Hepatocyte (in vitro differentiated cells): Measurements from ENCODE around the gene UTRN. TPM values are rescaled to one million over a fixed set of nuclear protein-coding genes. Genes with fewer than 3 reads are reported as not detected.

Source experiments
- DNase-seq: peaks from one replicate; pipeline ENCODE4 v3.0.0-alpha.2; 2016; ENCODE audit warnings: low spot score
- H2AFZ ChIP-seq: fragments of 200-600 bp; sonication (generic); 2 replicates; pipeline ENCODE4 v1.6.0; 2016; ENCODE audit warnings: antibody characterized with exemption, mild to moderate bottlenecking
- H3K27ac ChIP-seq: fragments of 200-600 bp; sonication (generic); 2 replicates; pipeline ENCODE4 v1.5.1; 2016; ENCODE audit warnings: mild to moderate bottlenecking
- H3K27me3 ChIP-seq: fragments of 200-600 bp; sonication (generic); 2 replicates; pipeline ENCODE4 v1.6.1; 2016
- H3K36me3 ChIP-seq: fragments of 200-600 bp; sonication (generic); replicated peaks from 2 replicates; pipeline ENCODE4 v1.5.1; 2016; ENCODE audit warnings: low read depth; ENCODE audit not compliant: insufficient read depth
- H3K4me1 ChIP-seq: fragments of 200-600 bp; sonication (generic); 2 replicates; pipeline ENCODE4 v1.5.1; 2016; ENCODE audit warnings: mild to moderate bottlenecking, moderate library complexity; ENCODE audit not compliant: insufficient read depth
- H3K4me2 ChIP-seq: fragments of 200-600 bp; sonication (generic); 2 replicates; pipeline ENCODE4 v1.6.0; 2016
- H3K4me3 ChIP-seq: fragments of 200-600 bp; sonication (generic); 2 replicates; pipeline ENCODE4 v1.5.1; 2016; ENCODE audit warnings: mild to moderate bottlenecking
- H3K79me2 ChIP-seq: fragments of 200-600 bp; sonication (generic); 2 replicates; pipeline ENCODE4 v1.6.0; 2017; ENCODE audit warnings: mild to moderate bottlenecking
- H3K9me2 ChIP-seq: fragments of 200-600 bp; sonication (generic); replicated peaks from 2 replicates; pipeline ENCODE4 v1.6.0; 2017; ENCODE audit warnings: mild to moderate bottlenecking; ENCODE audit not compliant: insufficient read depth
- H3K9me3 ChIP-seq: fragments of 200-600 bp; sonication (generic); 2 replicates; pipeline ENCODE4 v1.5.1; 2016; ENCODE audit warnings: low read depth, mild to moderate bottlenecking
- H4K20me1 ChIP-seq: fragments of 200-600 bp; sonication (generic); 2 replicates; pipeline ENCODE4 v1.6.0; 2016; ENCODE audit warnings: mild to moderate bottlenecking; ENCODE audit not compliant: insufficient read depth, poor library complexity, severe bottlenecking
- CTCF ChIP-seq: fragments of 200-600 bp; sonication (generic); IDR thresholded peaks from 2 replicates; pipeline ENCODE4 v1.5.1; 2016; ENCODE audit warnings: antibody characterized with exemption, mild to moderate bottlenecking; ENCODE audit not compliant: poor library complexity
- EZH2 ChIP-seq: fragments of 200-600 bp; sonication (generic); IDR thresholded peaks from 2 replicates; pipeline ENCODE4 v1.6.1; 2016; ENCODE audit warnings: antibody characterized with exemption, mild to moderate bottlenecking, borderline replicate concordance
- EZH2phosphoT487 ChIP-seq: fragments of 200-600 bp; sonication (generic); IDR thresholded peaks from one replicate; pipeline ENCODE4 v1.6.1; 2018; ENCODE audit warnings: antibody characterized with exemption, mild to moderate bottlenecking, low read depth, moderate library complexity; ENCODE audit not compliant: unreplicated experiment, severe bottlenecking
- WGBS: methylation state at CpG from one replicate; pipeline ENCODE4 v1.1.6; 2016; ENCODE audit warnings: low lambda C conversion rate; ENCODE audit errors: missing lambda C conversion rate; 5-methylcytosine and 5-hydroxymethylcytosine counted together
- polyA plus RNA-seq: library from polyadenylated mRNA; unstranded; fragments of >200 nt; fragmentation: Nextera tagmentation; extraction: Ambion mirVana; gene quantifications from 2 replicates; pipeline ENCODE4 v1.2.1, GENCODE V29; 2016
- total RNA-seq: library from RNA; depleted of rRNA; stranded (reverse); fragments of >200 nt; gene quantifications from 2 replicates; pipeline ENCODE4 v1.2.3, GENCODE V29; 2014

UTRN gene
- total and polyA plus RNA-seq, 2 experiments from 2014 or later, result 33.1 to 112 TPM

GRCh38 chr6:144265390-144265789 is 19.7 kb upstream of the UTRN start:
- H3K27ac ChIP-seq, result peak overlapping the region; percentile 89
- no peaks in the 10 kb centered on the region for H3K27me3 ChIP-seq
- no peaks in the 10 kb centered on the region for H3K36me3 ChIP-seq
- H3K79me2 ChIP-seq, result no peaks in the 10 kb centered on the region
- H4K20me1 ChIP-seq, result no peaks in the 10 kb centered on the region
- 33% methylated on average over 5 of the region's 5 CpGs for WGBS
- H2AFZ ChIP-seq, result peak overlapping the region; percentile 36
- H3K4me1 ChIP-seq, result peaks cover 26% of the 10 kb centered on the region
- peak; percentile 34 for DNase-seq
- no peaks in the 10 kb centered on the region for H3K9me3 ChIP-seq
- peak overlapping the region; percentile 71 for H3K4me2 ChIP-seq
- no peak overlapping the region for H3K4me3 ChIP-seq
- H3K9me2 ChIP-seq, result no peaks in the 10 kb centered on the region
- TF ChIP-seq CTCF (no peak), EZH2 (no peak), EZH2phosphoT487 (no peak)

- H3K4me2 ChIP-seq, result peak overlapping the region; percentile 71
- DNase-seq, result peak; percentile 40
Observed at GRCh38 chr6:144266091-144266649, 19.0 kb upstream of the UTRN start.

GRCh38 chr6:144268794-144269349 is 16.3 kb upstream of the UTRN start:
- no peak for DNase-seq
- no peak overlapping the region for H3K27ac ChIP-seq
- H3K4me1 ChIP-seq, result peaks cover 23% of the 10 kb centered on the region
- H3K9me3 ChIP-seq, result no peaks in the 10 kb centered on the region
- H3K4me3 ChIP-seq, result no peak overlapping the region
- WGBS, result 93% methylated on average over 4 of the region's 4 CpGs
- no peak overlapping the region for H2AFZ ChIP-seq
- no peaks in the 10 kb centered on the region for H3K36me3 ChIP-seq
- no peaks in the 10 kb centered on the region for H3K9me2 ChIP-seq
- H3K79me2 ChIP-seq, result no peaks in the 10 kb centered on the region
- no peaks in the 10 kb centered on the region for H3K27me3 ChIP-seq
- no peak overlapping the region for H3K4me2 ChIP-seq
- no peaks in the 10 kb centered on the region for H4K20me1 ChIP-seq
- no peak for TF ChIP-seq EZH2phosphoT487
- TF ChIP-seq CTCF, result no peak

More at GRCh38 chr6:144266091-144266649, 19.0 kb upstream of the UTRN start:
- H3K79me2 ChIP-seq, result no peaks in the 10 kb centered on the region
- no peaks in the 10 kb centered on the region for H3K36me3 ChIP-seq
- TF ChIP-seq EZH2, result no peak
- TF ChIP-seq CTCF, result no peak
- TF ChIP-seq EZH2phosphoT487, result no peak
- WGBS, result 39% methylated on average over 6 of the region's 6 CpGs
- H3K9me2 ChIP-seq, result no peaks in the 10 kb centered on the region
- H3K9me3 ChIP-seq, result no peaks in the 10 kb centered on the region
- H3K27ac ChIP-seq, result peak overlapping the region; percentile 89
- no peaks in the 10 kb centered on the region for H4K20me1 ChIP-seq
- peak overlapping the region; percentile 5 for H2AFZ ChIP-seq
- no peaks in the 10 kb centered on the region for H3K27me3 ChIP-seq
- no peak overlapping the region for H3K4me3 ChIP-seq
- H3K4me1 ChIP-seq, result peaks cover 26% of the 10 kb centered on the region
